IMR-90 (cell line): Measurements from ENCODE around the gene RIPOR3. TPM values are rescaled to one million over a fixed set of nuclear protein-coding genes. Genes with fewer than 3 reads are reported as not detected.

Experiments
- ATAC-seq: fragments of 200-7000 bp; cut with Tn5 transposase; 2 replicates; pipeline ENCODE4 v1.9.1; 2020; ENCODE audit warnings: low read depth, mild to moderate bottlenecking, moderate library complexity
- BruUV-seq: library from RNA; stranded (reverse); fragments of 400-500 nt; replicated peaks from 2 replicates; lab custom pipeline; 2021; lab: Mats Ljungman, UMichigan
- CTCF ChIA-PET: fragments of 300-600 bp; formaldehyde crosslinking; extraction: SDS; loops from one replicate; lab custom pipeline; 2021; ENCODE audit warnings: antibody characterized with exemption; lab: Yijun Ruan, JAX
- POLR2A ChIA-PET: fragments of 300-600 bp; sonication (Branson Sonifier 250); formaldehyde crosslinking; loops from one replicate; lab custom pipeline; 2022; ENCODE audit warnings: antibody characterized with exemption; ENCODE audit not compliant: unreplicated experiment; lab: Charles Lee
- DNase-seq: peaks from one replicate; pipeline ENCODE4 v3.0.0; 2013
- H2AFZ ChIP-seq: replicated peaks from 2 replicates; pipeline ENCODE3; 2013; ENCODE audit warnings: low read length, mild to moderate bottlenecking; ENCODE audit not compliant: poor library complexity
- H2AK5ac ChIP-seq: 2 replicates; pipeline ENCODE4 v1.6.1; 2013; ENCODE audit warnings: low read depth, low read length, inconsistent platforms
- H2AK9ac ChIP-seq: replicated peaks from 2 replicates; pipeline ENCODE3; 2013; ENCODE audit warnings: mild to moderate bottlenecking, low read depth, low read length, moderate library complexity; ENCODE audit not compliant: poor library complexity
- H2BK120ac ChIP-seq: 2 replicates; pipeline ENCODE4 v1.6.1; 2013; ENCODE audit warnings: low read depth, low read length, inconsistent platforms
- H2BK15ac ChIP-seq: 3 replicates; pipeline ENCODE4 v1.6.1; 2013; ENCODE audit warnings: low read depth, low read length, inconsistent platforms
- H2BK20ac ChIP-seq: 2 replicates; pipeline ENCODE4 v1.6.1; 2013; ENCODE audit warnings: low read depth, mild to moderate bottlenecking, inconsistent platforms, low read length, moderate library complexity
- H2BK5ac ChIP-seq: 2 replicates; pipeline ENCODE4 v1.6.1; 2013; ENCODE audit warnings: mild to moderate bottlenecking, low read depth, low read length, inconsistent platforms; ENCODE audit not compliant: poor library complexity, severe bottlenecking
- H3K14ac ChIP-seq: replicated peaks from 2 replicates; pipeline ENCODE4 v1.6.1; 2013; ENCODE audit warnings: low read depth, low read length, inconsistent platforms
- H3K18ac ChIP-seq: 2 replicates; pipeline ENCODE4 v1.6.1; 2013; ENCODE audit warnings: low read depth, low read length, control low read depth
- H3K23ac ChIP-seq: 2 replicates; pipeline ENCODE4 v1.6.1; 2013; ENCODE audit warnings: low read depth, low read length, inconsistent platforms
- H3K27ac ChIP-seq: 2 replicates; pipeline ENCODE4 v1.5.1; 2013; ENCODE audit warnings: mild to moderate bottlenecking, control low read depth, low read length; ENCODE audit not compliant: insufficient read depth
- H3K27me3 ChIP-seq: 2 replicates; pipeline ENCODE4 v1.6.1; 2013; ENCODE audit warnings: low read length; ENCODE audit not compliant: control insufficient read depth, insufficient read depth
- H3K36me3 ChIP-seq: 2 replicates; pipeline ENCODE4 v1.6.1; 2013; ENCODE audit warnings: low read length, mixed read lengths; ENCODE audit not compliant: control insufficient read depth, insufficient read depth
- H3K4ac ChIP-seq: 2 replicates; pipeline ENCODE4 v1.6.1; 2013; ENCODE audit warnings: low read depth, low read length, inconsistent platforms
- H3K4me1 ChIP-seq: 2 replicates; pipeline ENCODE4 v1.6.1; 2013; ENCODE audit warnings: low read length, mixed read lengths; ENCODE audit not compliant: control insufficient read depth, insufficient read depth
- H3K4me2 ChIP-seq: 2 replicates; pipeline ENCODE4 v1.6.1; 2013; ENCODE audit warnings: low read depth, mild to moderate bottlenecking, control low read depth, low read length, moderate library complexity
- H3K4me3 ChIP-seq: 2 replicates; pipeline ENCODE4 v1.5.1; 2013; ENCODE audit warnings: low read depth, mild to moderate bottlenecking, control low read depth, low read length, moderate library complexity; ENCODE audit not compliant: insufficient read depth
- H3K56ac ChIP-seq: 2 replicates; pipeline ENCODE4 v1.6.1; 2013; ENCODE audit warnings: low read length, inconsistent platforms; ENCODE audit not compliant: insufficient read depth; ENCODE audit errors: extremely low read depth
- H3K79me1 ChIP-seq, 2 experiments: 2 replicates each; pipeline ENCODE4 v1.6.1; 2013; ENCODE audit warnings: low read length in 2 of 2, inconsistent platforms in 1 of 2, low read depth in 1 of 2
- H3K9ac ChIP-seq: 2 replicates; pipeline ENCODE4 v1.6.1; 2013; ENCODE audit warnings: low read depth, low read length, control low read depth
- H3K9me1 ChIP-seq: 2 replicates; pipeline ENCODE4 v1.6.1; 2013; ENCODE audit warnings: low read length, inconsistent platforms; ENCODE audit not compliant: insufficient read depth
- H3K9me3 ChIP-seq: 2 replicates; pipeline ENCODE4 v1.6.1; 2013; ENCODE audit warnings: low read length; ENCODE audit not compliant: control insufficient read depth, insufficient read depth
- H4K20me1 ChIP-seq: 2 replicates; pipeline ENCODE4 v1.6.1; 2013; ENCODE audit warnings: low read length, inconsistent platforms; ENCODE audit not compliant: insufficient read depth
- H4K5ac ChIP-seq: 2 replicates; pipeline ENCODE4 v1.6.1; 2013; ENCODE audit warnings: mild to moderate bottlenecking, low read depth, low read length, control low read depth
- H4K8ac ChIP-seq, 2 experiments: 2 replicates each; pipeline ENCODE4 v1.6.1; 2013; ENCODE audit warnings: low read depth in 2 of 2, low read length in 2 of 2, control low read depth in 1 of 2, inconsistent platforms in 1 of 2
- H4K91ac ChIP-seq: 2 replicates; pipeline ENCODE4 v1.6.1; 2013; ENCODE audit warnings: low read depth, low read length, inconsistent platforms; ENCODE audit not compliant: insufficient read depth
- BHLHE40 ChIP-seq: fragments of 150-350 bp; IDR thresholded peaks from 2 replicates; pipeline ENCODE4 v1.6.1; 2016; ENCODE audit warnings: mild to moderate bottlenecking, low read depth, low read length
- CEBPB ChIP-seq: IDR thresholded peaks from 2 replicates; pipeline ENCODE4 v1.6.1; 2012; ENCODE audit warnings: low read depth, low read length, improper control_type of control experiment
- CHD1 ChIP-seq: IDR thresholded peaks from 2 replicates; pipeline ENCODE4 v1.6.1; 2012; ENCODE audit warnings: low read depth, low read length, improper control_type of control experiment
- CTCF ChIP-seq: conservative IDR thresholded peaks from 2 replicates; pipeline ENCODE4 v1.5.1; 2012; ENCODE audit warnings: mild to moderate bottlenecking, low read depth, low read length, improper control_type of control experiment
- ELK1 ChIP-seq: fragments of 150-350 bp; IDR thresholded peaks from 2 replicates; pipeline ENCODE4 v1.6.1; 2016; ENCODE audit warnings: low read depth, mild to moderate bottlenecking, low read length, moderate library complexity, borderline replicate concordance
- FOS ChIP-seq: fragments of 150-350 bp; IDR thresholded peaks from 2 replicates; pipeline ENCODE4 v1.6.1; 2016; ENCODE audit warnings: low read depth, low read length
- MAFK ChIP-seq: IDR thresholded peaks from 2 replicates; pipeline ENCODE4 v1.6.1; 2012; ENCODE audit warnings: low read depth, low read length, improper control_type of control experiment
- MAZ ChIP-seq: IDR thresholded peaks from 2 replicates; pipeline ENCODE4 v1.6.1; 2012; ENCODE audit warnings: low read depth, mild to moderate bottlenecking, low read length, improper control_type of control experiment, moderate library complexity, borderline replicate concordance
- MXI1 ChIP-seq: IDR thresholded peaks from 2 replicates; pipeline ENCODE4 v1.6.1; 2012; ENCODE audit warnings: low read depth, mild to moderate bottlenecking, low read length, moderate library complexity, borderline replicate concordance
- NFE2L2 ChIP-seq: fragments of 150-350 bp; IDR thresholded peaks from 2 replicates; pipeline ENCODE4 v1.6.1; 2016; ENCODE audit warnings: low read depth, mild to moderate bottlenecking, low read length
- POLR2A ChIP-seq: IDR thresholded peaks from 2 replicates; pipeline ENCODE4 v1.6.1; 2012; ENCODE audit warnings: mild to moderate bottlenecking, low read depth, low read length
- RAD21 ChIP-seq: IDR thresholded peaks from 2 replicates; pipeline ENCODE4 v1.6.1; 2012; ENCODE audit warnings: low read length, improper control_type of control experiment
- RCOR1 ChIP-seq: IDR thresholded peaks from 2 replicates; pipeline ENCODE4 v1.6.1; 2012; ENCODE audit warnings: mild to moderate bottlenecking, low read length, improper control_type of control experiment; ENCODE audit not compliant: insufficient replicate concordance
- RFX5 ChIP-seq: IDR thresholded peaks from 2 replicates; pipeline ENCODE4 v1.8.0; 2012; ENCODE audit warnings: low read depth, mild to moderate bottlenecking, low read length, moderate library complexity
- SMC3 ChIP-seq: fragments of 150-350 bp; IDR thresholded peaks from 2 replicates; pipeline ENCODE4 v1.6.1; 2016; ENCODE audit warnings: low read depth, mild to moderate bottlenecking, antibody characterized with exemption, low read length, moderate library complexity
- USF2 ChIP-seq: fragments of 150-350 bp; IDR thresholded peaks from 2 replicates; pipeline ENCODE4 v1.6.1; 2017; ENCODE audit warnings: mild to moderate bottlenecking, antibody characterized with exemption, low read length, low read depth
- WGBS, 2 experiments: methylation state at CpG; one replicate each; pipeline versions ENCODE4 v1.1.5 to v1.1.7; 2013; ENCODE audit warnings: missing lambda C conversion rate in 2 of 2; ENCODE audit not compliant: insufficient read length in 1 of 2; ENCODE audit errors: extremely low coverage in 2 of 2; 5-methylcytosine and 5-hydroxymethylcytosine counted together
- dilution Hi-C: fragments of 300-500 bp; cut with HindIII; formaldehyde crosslinking; loops from one replicate; pipeline ENCODE4 v1.14.3; 2018; ENCODE audit warnings: low sequenced_read_pairs; ENCODE audit not compliant: unreplicated experiment
- in situ Hi-C: fragments of 300-500 bp; cut with MboI; formaldehyde crosslinking; loops from 3 replicates; pipeline ENCODE4 v1.14.3; 2019; ENCODE audit warnings: low sequenced_read_pairs, inconsistent platforms, mixed read lengths
- intact Hi-C: fragments of 100-400 bp; cut with micrococcal nuclease; formaldehyde crosslinking; loops from 2 replicates; pipeline ENCODE4 v1.10.0; 2022
- polyA plus RNA-seq, 3 experiments: library from polyadenylated mRNA; depleted of rRNA; stranded (reverse); fragments of >200 nt; gene quantifications; 2 replicates each; pipeline ENCODE4 v1.2.3, GENCODE V29; 2012; ENCODE audit warnings: low replicate concordance in 1 of 3
- total RNA-seq: library from RNA; depleted of rRNA; stranded (reverse); fragments of >200 nt; gene quantifications from 2 replicates; pipeline ENCODE4 v1.2.3, GENCODE V29; 2012

Gene RIPOR3
- total and polyA plus RNA-seq, 2 of the 4 experiments (the other 2 are of a cell fraction): 0.54 to 1.7 TPM

GRCh38 chr20:50578778-50579165 lies 112.6 kb downstream of the RIPOR3 start:
- CTCF ChIA-PET: interaction anchor here (0.7 to 1.4 kb wide), 2 partner anchors 262 to 390 kb away, joined by 3 read pairs; no protein-coding TSS in a partner anchor
- BruUV-seq: no TSS peak
- Histone ChIP-seq H4K8ac (no peak overlapping the region), H3K4me1 (peaks cover 6% of the 10 kb centered on the region; the same call in 1 of the 2 replicates), H2AFZ (no peak overlapping the region), H3K36me3 (peaks cover 79% of the 10 kb centered on the region), H3K9me1 (no peaks in the 10 kb centered on the region), H4K5ac (no peak overlapping the region), H3K9ac (no peak overlapping the region), H2BK5ac (no peak overlapping the region), H3K9me3 (no peaks in the 10 kb centered on the region), H3K56ac (no peak overlapping the region), H3K23ac (no peak overlapping the region), H3K14ac (no peak overlapping the region), H2BK20ac (no peak overlapping the region), H3K18ac (no peak overlapping the region), H3K27ac (no peak overlapping the region), H2BK120ac (no peak overlapping the region), H4K91ac (no peak overlapping the region), H3K4ac (no peak overlapping the region), H4K20me1 (peaks cover 28% of the 10 kb centered on the region), H3K27me3 (no peaks in the 10 kb centered on the region), H2AK9ac (no peak overlapping the region), H3K4me2 (no peak overlapping the region), H3K79me1 (peaks cover 34 to 69% of the 10 kb centered on the region in 2 experiments), H2BK15ac (no peak overlapping the region), H3K4me3 (no peak overlapping the region), H2AK5ac (no peak overlapping the region)
- dilution Hi-C loops: no loop called here
- no peak for ATAC-seq
- 87% methylated on average over 3 of the region's 5 CpGs; no CpG with 5 or more reads in 1 of the 2 experiments for WGBS, 2 experiments
- in situ Hi-C loops: loop anchor here (5.0 kb wide), 2 partner anchors 116 to 391 kb away; no protein-coding TSS in a partner anchor
- TF ChIP-seq SMC3 (no peak), MAFK (no peak), NFE2L2 (no peak), USF2 (no peak), RCOR1 (no peak), RFX5 (no peak), CHD1 (no peak), FOS (no peak), MAZ (no peak), MXI1 (no peak), BHLHE40 (no peak), POLR2A (no peak), ELK1 (no peak), CEBPB (no peak), RAD21 (no peak), CTCF (no peak)
- POLR2A ChIA-PET: no interaction called here
- DNase-seq: no peak
- intact Hi-C loops: loop anchor here (5.0 kb wide), 1 partner anchor 96 kb away; no protein-coding TSS in a partner anchor
